Smooth muscle cell (in vitro differentiated cells): ENCODE data around the gene PLSCR1. TPM values are rescaled to one million over a fixed set of nuclear protein-coding genes. Genes with fewer than 3 reads are reported as not detected.

Experiments
- DNase-seq: peaks from one replicate; lab custom pipeline; 2025; ENCODE audit not compliant: unreplicated experiment; lab: John Stamatoyannopoulos, UW
- H2AFZ ChIP-seq: fragments of 200-600 bp; sonication (generic); 2 replicates; pipeline ENCODE4 v1.6.0; 2016; ENCODE audit warnings: antibody characterized with exemption, low read depth, mild to moderate bottlenecking
- H3F3A ChIP-seq: fragments of 200-600 bp; sonication (generic); 2 replicates; pipeline ENCODE4 v1.6.0; 2017; ENCODE audit warnings: antibody characterized with exemption, low read depth
- H3K27ac ChIP-seq: fragments of 200-600 bp; sonication (generic); 2 replicates; pipeline ENCODE4 v1.5.1; 2016; ENCODE audit warnings: low read depth, mild to moderate bottlenecking
- H3K27me3 ChIP-seq: fragments of 200-600 bp; sonication (generic); 2 replicates; pipeline ENCODE4 v1.6.1; 2016; ENCODE audit warnings: low read depth, mild to moderate bottlenecking
- H3K36me3 ChIP-seq: fragments of 200-600 bp; sonication (generic); 2 replicates; pipeline ENCODE4 v1.5.1; 2016; ENCODE audit warnings: low read depth
- H3K4me1 ChIP-seq: fragments of 200-600 bp; sonication (generic); 2 replicates; pipeline ENCODE4 v1.5.1; 2016; ENCODE audit warnings: low read depth
- H3K4me2 ChIP-seq: fragments of 200-600 bp; sonication (generic); 2 replicates; pipeline ENCODE4 v1.6.0; 2016; ENCODE audit warnings: mild to moderate bottlenecking
- H3K4me3 ChIP-seq: fragments of 200-600 bp; sonication (generic); 2 replicates; pipeline ENCODE4 v1.5.1; 2016; ENCODE audit warnings: mild to moderate bottlenecking
- H3K79me2 ChIP-seq: fragments of 200-600 bp; sonication (generic); 2 replicates; pipeline ENCODE4 v1.6.0; 2016; ENCODE audit warnings: low read depth, mild to moderate bottlenecking
- H3K9ac ChIP-seq: fragments of 200-600 bp; sonication (generic); 2 replicates; pipeline ENCODE4 v1.6.0; 2016; ENCODE audit warnings: low read depth
- H3K9me3 ChIP-seq: fragments of 200-600 bp; sonication (generic); replicated peaks from 2 replicates; pipeline ENCODE4 v1.5.1; 2016; ENCODE audit warnings: low read depth
- H4K20me1 ChIP-seq: fragments of 200-600 bp; sonication (generic); 2 replicates; pipeline ENCODE4 v1.6.0; 2016; ENCODE audit warnings: low read depth
- CTCF ChIP-seq: fragments of 200-600 bp; sonication (generic); IDR thresholded peaks from 2 replicates; pipeline ENCODE4 v1.5.1; 2017; ENCODE audit warnings: borderline replicate concordance, mild to moderate bottlenecking, antibody characterized with exemption; ENCODE audit not compliant: insufficient read depth, poor library complexity, severe bottlenecking
- WGBS: methylation state at CpG from one replicate; pipeline ENCODE4 v1.1.7; 2016; ENCODE audit warnings: low lambda C conversion rate; 5-methylcytosine and 5-hydroxymethylcytosine counted together
- polyA plus RNA-seq: library from polyadenylated mRNA; unstranded; fragments of >200 nt; fragmentation: Nextera tagmentation; extraction: Ambion mirVana; gene quantifications from 2 replicates; pipeline ENCODE4 v1.2.1, GENCODE V29; 2016
- total RNA-seq: library from RNA; depleted of rRNA; stranded (reverse); fragments of >200 nt; gene quantifications from 2 replicates; pipeline ENCODE4 v1.2.3, GENCODE V29; 2014

The PLSCR1 gene
- total and polyA plus RNA-seq, 2 experiments from 2014 or later = 21.6 to 36.7 TPM

GRCh38 chr3:146507331-146508120 is 36.9 kb downstream of the PLSCR1 start:
- peak overlapping the region; percentile 92 for H3K27ac ChIP-seq
- no peaks in the 10 kb centered on the region for H3K36me3 ChIP-seq
- no peak overlapping the region for H3K9ac ChIP-seq
- no peak overlapping the region for H3K4me3 ChIP-seq
- H2AFZ ChIP-seq = no peak overlapping the region
- no peaks in the 10 kb centered on the region for H3K9me3 ChIP-seq
- no peak for TF ChIP-seq CTCF
- no peak for DNase-seq
- peaks cover 18% of the 10 kb centered on the region for H3K4me1 ChIP-seq
- WGBS = 79% methylated on average over 1 of the region's 1 CpG
- H3F3A ChIP-seq = peaks cover 8% of the 10 kb centered on the region
- H3K27me3 ChIP-seq = no peaks in the 10 kb centered on the region
- H4K20me1 ChIP-seq = no peaks in the 10 kb centered on the region
- no peak overlapping the region for H3K4me2 ChIP-seq
- H3K79me2 ChIP-seq = no peaks in the 10 kb centered on the region

- Histone ChIP-seq H3K27me3 (no peaks in the 10 kb centered on the region), H3K4me1 (peaks cover 18% of the 10 kb centered on the region), H2AFZ (no peak overlapping the region), H4K20me1 (no peaks in the 10 kb centered on the region), H3K9ac (peak overlapping the region; percentile 8), H3K4me3 (no peak overlapping the region), H3K9me3 (no peaks in the 10 kb centered on the region), H3K36me3 (no peaks in the 10 kb centered on the region), H3K27ac (peak overlapping the region; percentile 92), H3K79me2 (no peaks in the 10 kb centered on the region), H3K4me2 (no peak overlapping the region), H3F3A (peaks cover 8% of the 10 kb centered on the region)
- no peak for DNase-seq
- 97% methylated on average over 1 of the region's 1 CpG for WGBS
- no peak for TF ChIP-seq CTCF
Measured at GRCh38 chr3:146505516-146505915, 38.9 kb downstream of the PLSCR1 start.

GRCh38 chr3:146504498-146505197 is 39.8 kb downstream of the PLSCR1 start:
- Histone ChIP-seq H3K4me3 (no peak overlapping the region), H3K4me2 (no peak overlapping the region), H2AFZ (no peak overlapping the region), H3K9ac (peak overlapping the region; percentile 70), H3K36me3 (no peaks in the 10 kb centered on the region), H3K9me3 (no peaks in the 10 kb centered on the region), H3F3A (peaks cover 8% of the 10 kb centered on the region), H3K27me3 (no peaks in the 10 kb centered on the region), H3K4me1 (peaks cover 18% of the 10 kb centered on the region), H3K27ac (peak overlapping the region; percentile 92), H3K79me2 (no peaks in the 10 kb centered on the region), H4K20me1 (no peaks in the 10 kb centered on the region)
- no peak for TF ChIP-seq CTCF
- no peak for DNase-seq
- WGBS = 59% methylated on average over 3 of the region's 3 CpGs
